ENCODE measurements around the gene GCM1. TPM values are rescaled to one million over a fixed set of nuclear protein-coding genes. Genes with fewer than 3 reads are reported as not detected.
"Not testable (repeated sequence)": the region's sequence is repeated elsewhere in the genome, so short reads cannot be mapped to it uniquely, and the experiment has no call there.

GCM1 gene
- polyA plus RNA-seq, 3 donors, result 0.10 to 0.22 TPM; not detected in 1

GRCh38 chr6:53155279-53155678, 6.6 kb upstream of the GCM1 start:
- not testable (repeated sequence) for H3K27ac ChIP-seq (ENCODE audit: low read depth, low read length)
- 93 to 95% (median 93%) methylated on average over 4 of the region's 4 CpGs for WGBS, 3 donors

GRCh38 chr6:53154794-53155193, 6.2 kb upstream of the GCM1 start:
- H3K27ac ChIP-seq (ENCODE audit: low read depth, low read length), result no peak overlapping the region
- WGBS, 3 donors, result 80 to 93% (median 82%) methylated on average over 2 of the region's 2 CpGs

DNA sequence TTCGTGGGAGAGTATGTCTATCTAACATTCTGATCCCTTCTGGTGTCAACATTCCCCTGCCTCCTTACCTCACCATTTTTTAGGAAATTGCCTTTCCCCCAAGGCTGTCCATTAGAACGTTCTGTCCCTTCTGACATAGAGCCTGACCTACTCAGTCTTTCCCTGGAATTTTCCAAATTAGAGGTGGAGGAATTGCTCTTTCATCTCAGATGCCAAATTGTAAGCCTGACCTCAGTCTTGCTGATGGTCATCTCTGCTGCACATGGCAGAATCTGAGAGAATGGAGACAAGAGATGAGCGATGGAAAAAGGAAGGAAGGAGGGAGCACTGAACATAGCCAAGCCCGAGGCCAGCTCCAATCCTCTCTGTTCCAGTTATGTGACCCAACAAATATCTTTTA, 5.4 kb upstream of the GCM1 start:
- H3K27ac ChIP-seq (ENCODE audit: low read depth, low read length), result no peak overlapping the region
- 67 to 76% (median 70%) methylated on average over 4 of the region's 4 CpGs for WGBS, 3 donors

GRCh38 chr6:53152576-53152975, 3.9 kb upstream of the GCM1 start:
- H3K27ac ChIP-seq (ENCODE audit: low read depth, low read length), result no peak overlapping the region
- 88 to 97% (median 97%) methylated on average over 2 of the region's 2 CpGs for WGBS, 3 donors

DNA sequence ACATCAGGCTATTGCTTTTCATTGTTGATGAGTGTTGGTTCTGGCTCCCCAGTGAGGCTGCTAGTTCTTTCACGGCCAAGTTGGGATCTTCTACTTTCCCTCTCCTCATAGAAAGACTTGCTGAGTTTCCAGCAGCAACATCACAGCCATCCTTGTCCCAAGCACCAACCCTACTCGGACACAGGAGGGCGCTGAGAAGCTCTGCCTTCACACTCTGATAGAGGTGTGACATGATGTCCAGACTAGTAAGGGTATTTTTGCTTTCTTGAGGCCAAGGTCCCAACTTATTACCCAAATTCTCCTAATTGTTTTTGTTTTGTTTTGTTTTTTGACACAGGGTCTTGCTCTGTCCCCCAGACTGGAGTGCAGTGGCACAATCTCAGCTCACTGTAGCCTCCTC, 3.0 kb upstream of the GCM1 start:
- WGBS, 3 donors, result 38 to 58% (median 52%) methylated on average over 3 of the region's 3 CpGs
- no peak overlapping the region for H3K27ac ChIP-seq (ENCODE audit: low read depth, low read length)

- WGBS, 3 donors, result 76 to 87% (median 79%) methylated on average over 2 of the region's 2 CpGs
- no peak overlapping the region for H3K27ac ChIP-seq (ENCODE audit: low read depth, low read length)
Observed at GRCh38 chr6:53144802-53145201, 3.8 kb downstream of the GCM1 start.

DNA sequence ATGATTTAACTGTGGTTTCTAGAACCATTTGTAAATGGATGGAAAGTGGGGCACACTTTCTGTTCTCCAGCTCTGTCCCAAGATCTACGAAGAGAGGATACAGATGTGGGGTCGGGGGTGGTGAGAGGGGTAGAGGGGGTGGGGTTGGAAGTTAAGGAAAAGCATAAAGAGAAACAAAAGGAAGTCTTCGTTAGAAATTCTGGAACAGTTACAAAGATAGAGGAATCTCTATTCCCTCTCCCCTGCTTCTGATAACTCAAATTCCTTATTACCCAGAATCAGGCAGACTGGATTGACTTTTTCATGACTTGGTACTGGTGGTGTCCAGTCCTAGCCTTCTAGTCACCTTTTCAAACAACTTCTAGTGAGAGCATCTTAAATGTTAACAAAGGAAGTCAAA, 4.9 kb downstream of the GCM1 start:
- whole genome bisulfite sequencing, 3 donors, result 45 to 66% (median 57%) methylated on average over 3 of the region's 3 CpGs
- no peak overlapping the region for H3K27ac ChIP-seq (ENCODE audit: low read depth, low read length)

DNA sequence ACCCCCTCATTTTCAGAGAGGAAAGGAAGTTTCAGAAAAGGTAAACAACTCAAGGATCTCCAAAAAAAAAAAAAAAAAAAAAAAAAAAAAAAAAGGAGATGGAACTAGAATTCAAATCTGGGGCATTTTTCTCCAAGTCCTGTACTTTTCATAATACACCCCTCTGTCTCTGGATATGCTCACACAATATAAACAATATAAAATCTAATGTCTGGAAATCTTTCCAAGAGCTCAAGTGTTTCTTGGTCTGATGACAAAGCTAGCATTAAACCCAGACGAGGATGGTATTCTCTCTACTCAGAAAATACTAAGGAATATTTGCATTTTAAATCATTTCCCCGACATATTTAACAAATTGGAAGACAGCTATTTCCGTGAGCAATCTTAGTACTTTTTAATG, 5.8 kb downstream of the GCM1 start:
- no peak overlapping the region for H3K27ac ChIP-seq (ENCODE audit: low read depth, low read length)
- 58 to 75% (median 65%) methylated on average over 3 of the region's 3 CpGs for WGBS, 3 donors

DNA sequence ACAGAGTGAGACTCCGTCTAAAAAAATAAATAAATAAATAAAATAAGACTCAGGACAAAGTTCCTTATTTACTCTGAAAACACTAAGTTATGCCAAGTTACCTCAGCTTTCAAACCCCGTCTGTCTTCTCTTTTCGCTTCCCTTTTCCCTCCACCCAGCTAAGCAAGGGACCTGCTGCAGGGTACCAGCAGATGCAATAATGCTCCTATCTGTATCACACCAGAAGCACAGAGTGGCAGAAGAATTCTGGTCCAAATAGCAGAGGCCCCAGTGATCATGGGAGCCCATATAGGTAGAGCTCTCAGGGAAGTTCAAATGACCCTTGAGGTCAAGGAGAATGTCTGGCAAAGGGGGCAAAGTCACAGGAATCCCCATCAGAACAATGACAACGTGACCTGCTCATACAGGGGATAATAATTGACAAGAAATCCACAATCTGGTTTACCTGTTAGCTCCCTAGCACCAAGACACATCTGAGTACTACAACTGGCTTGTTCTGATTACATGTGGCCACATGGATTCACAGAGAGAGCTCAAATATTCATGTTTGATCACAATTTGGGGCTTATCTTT, 8.7 kb downstream of the GCM1 start:
- WGBS, 3 donors, result 59 to 71% (median 66%) methylated on average over 4 of the region's 4 CpGs
- H3K27ac ChIP-seq (ENCODE audit: low read depth, low read length), result no peak overlapping the region

DNA sequence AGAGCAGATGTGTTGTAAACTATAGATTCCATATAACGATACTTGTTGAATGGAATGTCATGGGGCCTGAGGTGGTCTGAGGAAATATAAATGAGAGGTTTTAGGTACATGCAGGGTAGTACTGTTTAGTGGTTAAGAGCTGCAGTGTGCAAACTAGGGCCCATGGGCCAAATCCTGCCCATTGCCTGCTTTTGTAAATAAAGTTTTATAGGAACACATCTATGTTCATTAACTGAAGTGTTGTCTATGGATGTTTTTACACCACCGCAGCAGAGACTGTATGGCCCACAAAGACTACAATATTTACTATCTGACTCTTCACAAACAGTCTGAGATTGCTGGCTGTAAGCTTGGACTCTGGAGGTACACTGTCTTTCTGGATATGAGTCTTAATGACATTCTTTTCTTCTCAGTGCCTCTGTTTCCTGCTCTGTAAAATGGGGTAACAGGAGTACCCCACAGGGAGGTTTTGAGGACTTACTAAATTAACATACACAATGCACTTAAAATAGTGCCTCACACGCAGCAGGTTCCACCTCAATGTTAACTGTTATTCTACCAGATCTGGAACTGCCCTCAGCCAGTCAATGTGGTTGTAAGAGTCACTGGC, 12.5 kb downstream of the GCM1 start:
- 88 to 93% (median 89%) methylated on average over 3 of the region's 3 CpGs for WGBS, 3 donors
- H3K27ac ChIP-seq (ENCODE audit: low read depth, low read length), result no peak overlapping the region

- 32 to 59% (median 54%) methylated on average over 8 of the region's 8 CpGs for WGBS, 3 donors
- H3K27ac ChIP-seq (ENCODE audit: low read depth, low read length), result no peak overlapping the region
Observed at GRCh38 chr6:53134601-53135235, 13.9 kb downstream of the GCM1 start.

DNA sequence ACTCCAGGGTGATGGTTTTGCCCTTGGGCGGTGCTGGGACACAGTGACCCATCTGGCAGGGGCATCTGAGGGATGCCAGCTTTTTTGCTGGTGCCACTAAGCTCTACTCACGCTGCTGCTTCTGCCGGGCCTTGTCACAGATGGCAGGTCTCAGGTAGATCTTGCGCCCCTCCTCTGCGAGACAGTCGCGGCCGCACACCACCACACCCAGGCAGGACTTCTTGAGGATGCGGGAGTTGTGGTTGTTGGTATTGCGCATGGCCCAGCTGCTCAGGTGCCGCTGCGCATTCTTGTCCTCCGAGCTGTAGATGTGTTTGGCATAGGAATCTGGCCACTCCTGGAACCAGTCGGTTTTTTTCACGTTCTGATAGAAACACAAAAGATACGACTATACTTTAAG, 14.7 kb downstream of the GCM1 start:
- 85 to 88% (median 88%) methylated on average over 16 of the region's 16 CpGs for WGBS, 3 donors
- no peak overlapping the region for H3K27ac ChIP-seq (ENCODE audit: low read depth, low read length)

GRCh38 chr6:53130569-53131290, 17.9 kb downstream of the GCM1 start:
- H3K27ac ChIP-seq (ENCODE audit: low read depth, low read length), result no peak overlapping the region
- 79 to 82% (median 80%) methylated on average over 6 of the region's 6 CpGs for WGBS, 3 donors

- no peak overlapping the region for H3K27ac ChIP-seq (ENCODE audit: low read depth, low read length)
- WGBS, 3 donors, result 59 to 84% (median 80%) methylated on average over 5 of the region's 5 CpGs
Observed at GRCh38 chr6:53128842-53129241, 19.8 kb downstream of the GCM1 start.

- WGBS, 3 donors, result 78 to 92% (median 80%) methylated on average over 4 of the region's 4 CpGs
Observed at GRCh38 chr6:53125276-53125675, 23.4 kb downstream of the GCM1 start.

DNA sequence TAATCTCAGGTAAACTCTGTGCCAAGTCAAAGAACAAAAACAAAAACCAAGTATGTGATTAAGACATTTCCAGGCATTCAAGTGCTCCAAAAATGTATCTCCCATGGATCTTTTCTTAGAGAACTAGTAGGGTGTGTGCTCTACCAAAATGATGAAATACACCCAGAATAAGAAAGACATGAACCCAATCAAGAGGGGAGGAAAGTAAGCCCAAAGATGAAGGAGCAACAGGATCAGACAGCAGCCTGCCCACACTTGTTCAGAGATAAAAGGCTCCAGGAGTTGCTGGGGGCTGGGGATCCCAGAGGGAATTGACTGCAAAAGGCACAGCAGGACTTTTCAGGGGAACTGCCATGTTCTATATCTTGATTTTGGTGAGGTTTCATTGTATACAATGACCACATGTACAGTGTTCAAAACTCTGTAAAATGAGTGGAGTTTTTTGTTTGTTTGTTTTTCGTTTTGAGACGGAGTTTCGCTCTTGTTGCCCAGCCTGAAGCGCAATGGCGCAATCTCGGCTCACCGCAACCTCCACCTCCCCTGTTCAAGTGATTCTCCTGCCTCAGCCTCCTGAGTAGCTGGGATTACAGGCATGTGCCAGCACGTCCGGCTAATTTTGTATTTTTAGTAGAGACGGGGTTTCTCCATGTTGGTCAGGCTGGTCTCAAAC, 24.4 kb downstream of the GCM1 start:
- H3K27ac ChIP-seq (ENCODE audit: low read depth, low read length), result no peak overlapping the region
- WGBS, 3 donors, result 95 to 99% (median 97%) methylated on average over 10 of the region's 10 CpGs

More at GRCh38 chr6:53125276-53125675, 23.4 kb downstream of the GCM1 start:
- no peak overlapping the region for H3K27ac ChIP-seq (ENCODE audit: low read depth, low read length)

DNA sequence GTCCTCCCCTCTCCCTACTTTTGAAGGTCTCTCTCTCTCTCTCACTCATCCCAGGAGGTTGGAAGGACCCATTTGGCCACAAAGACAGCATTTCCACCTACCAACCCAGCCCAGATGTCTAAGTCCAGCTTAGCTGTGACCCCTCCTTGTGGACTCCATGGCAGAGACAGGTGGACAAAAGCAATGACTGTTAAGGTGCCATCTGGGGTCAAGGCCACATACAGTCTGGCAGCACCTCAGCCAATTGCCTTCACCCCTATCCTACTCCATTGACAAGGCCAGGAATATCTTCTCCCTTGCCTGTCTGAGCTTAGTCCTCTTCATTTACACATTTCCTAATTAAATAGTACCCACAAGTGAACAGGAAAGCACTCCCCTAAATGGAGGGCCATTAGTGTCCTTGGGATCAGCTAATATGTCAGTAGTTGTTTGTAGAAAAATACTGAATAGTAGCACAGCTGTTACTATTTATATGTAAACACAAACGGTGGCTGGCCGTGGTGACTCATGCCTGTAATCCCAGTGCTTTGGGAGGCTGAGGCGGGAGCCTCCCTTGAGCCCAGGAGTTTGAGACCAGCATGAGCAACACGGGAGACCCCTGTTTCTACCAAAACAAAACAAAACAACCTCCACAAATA, 28.8 kb downstream of the GCM1 start:
- H3K27ac ChIP-seq (ENCODE audit: low read depth, low read length), result no peak overlapping the region
- 41 to 56% (median 46%) methylated on average over 4 of the region's 4 CpGs for WGBS, 3 donors

DNA sequence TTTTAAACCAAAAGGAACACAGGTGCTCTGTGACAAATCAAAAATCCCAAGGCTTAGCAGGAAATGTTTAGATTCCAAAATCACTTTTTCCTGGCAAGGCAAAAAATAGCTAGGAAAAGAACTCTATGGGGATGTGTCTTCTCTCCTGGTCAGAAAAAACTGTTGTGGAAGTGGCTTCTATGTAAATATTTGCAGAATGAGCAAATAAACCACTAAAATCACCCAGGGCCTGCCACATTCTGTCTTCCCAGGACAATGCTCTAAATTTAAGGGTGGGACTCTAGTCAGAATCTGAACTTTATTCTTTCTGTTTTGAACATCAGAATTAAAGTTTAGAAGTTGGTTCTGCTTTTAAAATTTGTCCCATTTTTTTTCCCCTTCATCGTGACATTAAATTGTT, 29.3 kb downstream of the GCM1 start:
- WGBS, 3 donors, result 81 to 92% (median 85%) methylated on average over 1 of the region's 1 CpG
- H3K27ac ChIP-seq (ENCODE audit: low read depth, low read length), result no peak overlapping the region
